MCF 10A (cell line): ENCODE measurements around the gene RNF7. TPM values are rescaled to one million over a fixed set of nuclear protein-coding genes. Genes with fewer than 3 reads are reported as not detected.

Source experiments
- BruUV-seq: library from RNA; stranded (reverse); fragments of 400-500 nt; replicated peaks from 2 replicates; lab custom pipeline; 2021; lab: Mats Ljungman, UMichigan
- CTCF ChIA-PET: fragments of 300-600 bp; sonication (Branson Sonifier 250); formaldehyde crosslinking; extraction: SDS; loops from one replicate; lab custom pipeline; 2021; ENCODE audit warnings: antibody characterized with exemption, inconsistent platforms; lab: Yijun Ruan, JAX
- POLR2A ChIA-PET: fragments of 300-600, 350-650 bp; sonication (Branson Sonifier 250); formaldehyde crosslinking; extraction: SDS; loops from one replicate; lab custom pipeline; 2020; ENCODE audit warnings: antibody characterized with exemption, inconsistent platforms; lab: Yijun Ruan, JAX
- DNase-seq: peaks from one replicate; pipeline ENCODE4 v3.0.0-alpha.2; 2018; ENCODE audit not compliant: unreplicated experiment
- H3K27ac Mint-ChIP-seq: one replicate; pipeline ENCODE4 v1.8.0; 2022; ENCODE audit warnings: mild to moderate bottlenecking, low read depth, mixed read lengths; ENCODE audit not compliant: unreplicated experiment
- H3K27me3 Mint-ChIP-seq: one replicate; pipeline ENCODE4 v1.8.0; 2022; ENCODE audit warnings: mixed read lengths; ENCODE audit not compliant: insufficient read depth, unreplicated experiment
- H3K36me3 Mint-ChIP-seq: one replicate; pipeline ENCODE4 v1.8.0; 2022; ENCODE audit warnings: mild to moderate bottlenecking, moderate library complexity, mixed read lengths; ENCODE audit not compliant: insufficient read depth, unreplicated experiment
- H3K4me1 Mint-ChIP-seq: one replicate; pipeline ENCODE4 v1.8.0; 2022; ENCODE audit warnings: mixed read lengths; ENCODE audit not compliant: insufficient read depth, unreplicated experiment
- H3K4me3 Mint-ChIP-seq: one replicate; pipeline ENCODE4 v1.8.0; 2022; ENCODE audit warnings: mild to moderate bottlenecking, moderate library complexity, mixed read lengths; ENCODE audit not compliant: unreplicated experiment
- H3K9me3 Mint-ChIP-seq: one replicate; pipeline ENCODE4 v1.8.0; 2022; ENCODE audit warnings: mixed read lengths; ENCODE audit not compliant: unreplicated experiment
- CTCF ChIP-seq: fragments of 200-600 bp; IDR thresholded peaks from one replicate; pipeline ENCODE4 v1.8.0; 2022; ENCODE audit warnings: antibody characterized with exemption, mild to moderate bottlenecking; ENCODE audit not compliant: unreplicated experiment
- intact Hi-C: fragments of 100-400 bp; cut with micrococcal nuclease; formaldehyde crosslinking; loops from 2 replicates; pipeline ENCODE4 v1.14.1; 2022
- total RNA-seq: library from RNA; stranded (reverse); gene quantifications from 2 replicates; pipeline ENCODE4 v1.2.3, GENCODE V29; 2022

RNF7 gene
- total RNA-seq, 1 experiment from 2014 or later, result 96.1 TPM

- no peak for DNase-seq
- no peaks in the 10 kb centered on the region for H3K36me3 Mint-ChIP-seq
- H3K9me3 Mint-ChIP-seq, result no peaks in the 10 kb centered on the region
- CTCF ChIA-PET, result interaction anchor here (0.5 to 1.8 kb wide), 3 partner anchors 8 to 398 kb away, joined by 3 to 6 read pairs (median 4); partner anchors contain the start of gene RNF7
- intact Hi-C loops, result no loop called here
- POLR2A ChIA-PET, result no interaction called here
- BruUV-seq, result no TSS peak
- no peak overlapping the region for H3K4me3 Mint-ChIP-seq
- H3K4me1 Mint-ChIP-seq, result no peaks in the 10 kb centered on the region
- no peak for TF ChIP-seq CTCF
- H3K27ac Mint-ChIP-seq, result no peak overlapping the region
- peaks cover 11% of the 10 kb centered on the region for H3K27me3 Mint-ChIP-seq
These were observed 8.9 kb upstream of the RNF7 start for GRCh38 chr3:141729240-141729639.

- ChIA-PET POLR2A (interaction anchor here (0.6 to 1.1 kb wide), 2 partner anchors 21 to 226 kb away, joined by 4 to 8 read pairs; no protein-coding TSS in a partner anchor), CTCF (interaction anchor here (1.4 kb wide), 1 partner anchor 545 kb away, joined by 3 read pairs; no protein-coding TSS in a partner anchor)
- Mint-ChIP-seq H3K36me3 (peaks cover 6% of the 10 kb centered on the region), H3K27me3 (peaks cover 11% of the 10 kb centered on the region), H3K4me1 (peaks cover 9% of the 10 kb centered on the region), H3K27ac (no peak overlapping the region), H3K9me3 (no peaks in the 10 kb centered on the region), H3K4me3 (no peak overlapping the region)
- BruUV-seq, result no TSS peak
- TF ChIP-seq CTCF, result no peak
- DNase-seq, result no peak
- intact Hi-C loops, result no loop called here
These were observed 2.9 kb upstream of the RNF7 start for GRCh38 chr3:141735176-141735575.

DNA sequence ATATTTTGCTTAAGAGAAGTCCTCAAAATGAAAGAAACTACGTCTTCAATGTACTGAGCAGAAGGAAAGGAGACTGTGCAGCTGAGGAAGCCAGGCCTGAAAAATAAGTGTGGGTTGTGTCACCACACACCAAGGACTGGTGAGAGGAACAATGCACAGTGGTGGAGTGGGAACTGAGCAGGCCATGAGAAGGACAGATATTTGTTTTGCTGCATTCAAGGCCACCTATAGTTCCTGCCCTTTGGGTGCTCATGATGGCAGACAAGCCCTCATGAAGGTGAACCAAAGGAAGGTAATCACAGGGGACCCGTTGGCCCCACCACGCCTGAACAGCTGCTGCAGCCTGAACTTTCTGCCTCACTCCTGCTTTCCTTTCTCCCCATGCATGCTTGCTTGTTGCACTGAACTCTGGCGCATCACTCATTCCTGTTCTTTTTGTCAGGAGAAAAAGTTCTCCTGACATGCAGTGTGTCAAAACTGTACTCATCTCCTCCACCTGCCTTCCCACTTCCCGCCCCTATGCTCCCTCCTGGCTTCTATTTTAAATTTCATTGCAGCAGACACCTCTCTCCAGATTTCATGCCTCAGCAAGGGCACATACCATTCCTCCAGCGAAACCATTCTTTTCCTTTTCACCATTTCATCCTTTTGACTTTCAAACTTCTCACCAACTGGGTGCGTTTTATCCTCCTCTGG lies 2.2 kb upstream of the RNF7 start:
- Mint-ChIP-seq H3K27ac (no peak overlapping the region), H3K4me1 (peaks cover 13% of the 10 kb centered on the region), H3K4me3 (no peak overlapping the region), H3K36me3 (peaks cover 6% of the 10 kb centered on the region), H3K27me3 (peaks cover 11% of the 10 kb centered on the region), H3K9me3 (no peaks in the 10 kb centered on the region)
- TF ChIP-seq CTCF, result no peak
- intact Hi-C loops, result no loop called here
- POLR2A ChIA-PET, result interaction anchor here (0.6 kb wide), 1 partner anchor 641 kb away, joined by 4 read pairs; no protein-coding TSS in a partner anchor
- DNase-seq, result no peak
- CTCF ChIA-PET, result interaction anchor here (0.6 to 4.7 kb wide), 3 partner anchors 142 to 544 kb away, joined by 3 to 26 read pairs (median 4); no protein-coding TSS in a partner anchor
- BruUV-seq, result no TSS peak

- ChIA-PET CTCF (interaction anchor here (0.6 to 4.7 kb wide), 4 partner anchors 9 to 333 kb away, joined by 3 to 26 read pairs (median 4); no protein-coding TSS in a partner anchor), POLR2A (interaction anchor here (0.7 to 4.1 kb wide), 2 partner anchors 15 to 141 kb away, joined by 3 to 35 read pairs; no protein-coding TSS in a partner anchor)
- H3K9me3 Mint-ChIP-seq, result no peaks in the 10 kb centered on the region
- H3K4me3 Mint-ChIP-seq, result no peak overlapping the region
- no peak overlapping the region for H3K27ac Mint-ChIP-seq
- peaks cover 18% of the 10 kb centered on the region for H3K4me1 Mint-ChIP-seq
- intact Hi-C loops, result no loop called here
- peaks cover 11% of the 10 kb centered on the region for H3K27me3 Mint-ChIP-seq
- peaks cover 6% of the 10 kb centered on the region for H3K36me3 Mint-ChIP-seq
- DNase-seq, result no peak
- no peak for TF ChIP-seq CTCF
- no TSS peak for BruUV-seq
These were observed 1.0 kb upstream of the RNF7 start for GRCh38 chr3:141737093-141737492.
